ENCODE measurements around the gene CDH13. TPM values are rescaled to one million over a fixed set of nuclear protein-coding genes. Genes with fewer than 3 reads are reported as not detected.
"Not testable (repeated sequence)": the region's sequence is repeated elsewhere in the genome, so short reads cannot be mapped to it uniquely, and the experiment has no call there.

CDH13 gene
- total RNA-seq, 4 donors from 2014 or later: 12.5 to 35.9 (median 22.1) TPM

DNA sequence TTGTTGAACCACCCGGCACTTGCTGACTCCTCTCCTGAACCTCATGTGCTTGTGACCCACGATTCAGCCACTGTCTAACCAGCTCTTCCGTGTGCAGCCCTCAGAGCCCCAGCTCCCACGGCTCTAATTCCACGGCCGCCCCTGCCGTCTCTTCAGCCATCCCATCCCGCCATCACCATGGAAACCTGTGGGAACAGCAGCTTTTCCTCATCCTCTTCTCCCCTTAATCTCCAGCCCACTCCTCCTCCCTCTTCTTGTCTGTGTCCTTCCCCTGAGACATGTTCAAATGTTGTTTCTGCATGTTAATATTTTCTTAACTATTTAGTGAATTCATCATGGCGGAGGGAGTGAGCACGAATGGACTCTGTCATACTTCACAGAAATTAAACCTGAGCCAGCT is 285.2 kb downstream of the CDH13 start:
- ATAC-seq (ENCODE audit: low FRiP score): no peak
- DNase-seq (ENCODE audit: low spot score): no peak
- TF ChIP-seq, protein P1, sequence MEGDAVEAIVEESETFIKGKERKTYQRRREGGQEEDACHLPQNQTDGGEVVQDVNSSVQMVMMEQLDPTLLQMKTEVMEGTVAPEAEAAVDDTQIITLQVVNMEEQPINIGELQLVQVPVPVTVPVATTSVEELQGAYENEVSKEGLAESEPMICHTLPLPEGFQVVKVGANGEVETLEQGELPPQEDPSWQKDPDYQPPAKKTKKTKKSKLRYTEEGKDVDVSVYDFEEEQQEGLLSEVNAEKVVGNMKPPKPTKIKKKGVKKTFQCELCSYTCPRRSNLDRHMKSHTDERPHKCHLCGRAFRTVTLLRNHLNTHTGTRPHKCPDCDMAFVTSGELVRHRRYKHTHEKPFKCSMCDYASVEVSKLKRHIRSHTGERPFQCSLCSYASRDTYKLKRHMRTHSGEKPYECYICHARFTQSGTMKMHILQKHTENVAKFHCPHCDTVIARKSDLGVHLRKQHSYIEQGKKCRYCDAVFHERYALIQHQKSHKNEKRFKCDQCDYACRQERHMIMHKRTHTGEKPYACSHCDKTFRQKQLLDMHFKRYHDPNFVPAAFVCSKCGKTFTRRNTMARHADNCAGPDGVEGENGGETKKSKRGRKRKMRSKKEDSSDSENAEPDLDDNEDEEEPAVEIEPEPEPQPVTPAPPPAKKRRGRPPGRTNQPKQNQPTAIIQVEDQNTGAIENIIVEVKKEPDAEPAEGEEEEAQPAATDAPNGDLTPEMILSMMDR (IDR thresholded peaks at IDR 0.05): no peak

DNA sequence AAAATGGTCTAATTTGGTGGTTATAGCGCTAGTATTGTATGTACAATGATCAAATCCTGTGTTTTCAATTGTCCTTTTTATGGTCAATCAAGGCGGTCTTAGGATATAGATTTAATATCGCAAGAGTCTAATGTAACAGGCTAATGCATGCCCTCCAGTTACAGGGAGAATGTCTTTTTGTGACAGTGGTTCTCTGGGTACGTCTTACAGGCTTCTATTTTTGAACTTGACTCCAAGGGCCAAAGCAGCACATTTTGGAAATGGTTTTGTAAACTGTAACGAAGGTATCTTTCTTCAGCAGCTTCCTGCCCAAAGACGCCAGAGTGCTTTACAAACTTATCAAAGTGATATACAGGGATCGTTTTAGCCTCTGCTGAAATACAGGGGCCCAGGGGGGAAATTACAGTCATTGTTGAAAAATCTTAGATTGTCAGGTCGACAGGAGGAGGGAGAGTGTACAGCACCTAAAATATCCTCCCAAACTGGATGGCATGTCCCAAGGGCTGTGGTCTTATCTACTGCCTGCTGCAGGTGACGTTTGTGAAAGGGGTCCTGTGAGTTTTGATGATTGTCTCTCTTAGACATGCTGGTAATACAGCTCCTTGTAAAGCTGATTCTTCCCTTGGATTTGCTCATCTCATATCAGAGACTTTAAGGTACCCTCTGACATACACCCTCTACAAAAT is 288.5 kb downstream of the CDH13 start:
- TF ChIP-seq, protein P1 (IDR thresholded peaks at IDR 0.05): no peak
- ATAC-seq (ENCODE audit: low FRiP score) (no peak), DNase-seq (ENCODE audit: low spot score) (no peak)

DNA sequence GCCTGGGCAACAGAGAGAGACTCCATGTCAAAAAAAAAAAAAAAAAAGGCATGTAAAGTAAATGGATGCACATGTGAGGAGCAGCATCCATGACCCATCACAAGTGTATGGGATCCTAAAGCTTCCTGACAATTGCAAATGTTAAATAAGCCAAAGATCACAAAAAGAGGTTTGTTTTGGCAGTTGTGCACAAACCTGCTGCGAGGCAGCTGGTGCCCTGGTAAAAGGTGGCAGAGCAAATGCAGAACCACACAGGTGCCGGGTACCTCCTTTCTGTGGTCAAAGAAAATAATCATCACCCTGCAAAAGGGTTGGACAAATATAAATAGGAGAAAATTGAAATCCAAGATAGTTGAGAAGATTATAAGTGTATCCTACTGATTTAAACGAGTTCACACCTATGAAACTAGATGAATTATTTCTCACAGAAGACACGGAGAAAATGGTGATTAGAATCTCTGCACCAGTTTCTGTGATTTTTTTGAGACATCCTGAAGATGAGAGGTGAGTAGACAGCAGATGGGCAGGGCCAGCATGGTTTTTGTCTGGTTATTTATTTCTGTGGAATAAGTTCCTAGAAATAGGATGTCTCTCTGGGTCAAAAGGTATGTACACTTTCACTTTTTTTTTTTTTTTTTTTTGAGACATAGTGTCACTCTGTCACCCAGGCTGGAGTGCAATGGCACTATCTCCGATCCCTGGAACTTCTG is 291.3 kb downstream of the CDH13 start:
- TF ChIP-seq, protein P1 (IDR thresholded peaks at IDR 0.05): no peak
- DNase-seq (ENCODE audit: low spot score) (no peak), ATAC-seq (ENCODE audit: low FRiP score) (no peak)

DNA sequence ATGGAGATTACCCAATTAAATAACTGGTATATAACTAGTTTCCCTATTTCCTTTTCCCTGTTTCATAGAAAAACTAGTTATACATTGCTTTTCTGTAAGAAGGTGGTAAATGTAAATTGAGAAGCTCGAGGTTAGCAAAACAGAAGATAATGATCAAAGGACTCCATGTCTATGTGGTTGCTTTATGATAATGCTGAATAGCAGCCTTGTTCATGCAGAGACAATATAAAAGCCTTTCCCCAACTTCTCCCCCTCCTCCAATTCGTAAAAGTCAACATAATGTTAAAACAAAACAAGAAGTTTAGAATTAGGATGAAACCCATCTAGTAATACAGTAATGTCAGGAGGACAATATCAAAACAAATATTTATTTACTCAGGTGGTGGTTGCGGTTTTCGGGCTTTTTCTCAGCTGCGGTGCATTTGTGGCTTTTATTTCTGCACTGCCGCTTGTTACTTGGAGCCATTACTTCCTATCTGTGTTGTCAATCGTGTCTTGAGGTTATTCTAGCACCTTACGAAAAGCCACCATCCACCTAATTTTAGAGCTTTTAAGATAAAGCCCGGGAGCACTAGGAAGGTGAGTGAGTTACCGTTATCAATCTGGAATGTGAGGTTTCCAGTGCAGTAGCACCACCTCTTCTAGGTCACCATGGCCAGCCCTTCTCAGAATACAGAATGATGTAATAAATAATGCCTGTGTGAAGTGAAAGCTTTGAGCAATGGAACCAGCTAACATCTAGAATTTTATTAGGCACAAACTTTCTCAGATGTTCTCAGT is 297.5 kb downstream of the CDH13 start:
- TF ChIP-seq, protein P1 (IDR thresholded peaks at IDR 0.05): no peak
- ATAC-seq (ENCODE audit: low FRiP score): no peak
- no peak for DNase-seq (ENCODE audit: low spot score)

DNA sequence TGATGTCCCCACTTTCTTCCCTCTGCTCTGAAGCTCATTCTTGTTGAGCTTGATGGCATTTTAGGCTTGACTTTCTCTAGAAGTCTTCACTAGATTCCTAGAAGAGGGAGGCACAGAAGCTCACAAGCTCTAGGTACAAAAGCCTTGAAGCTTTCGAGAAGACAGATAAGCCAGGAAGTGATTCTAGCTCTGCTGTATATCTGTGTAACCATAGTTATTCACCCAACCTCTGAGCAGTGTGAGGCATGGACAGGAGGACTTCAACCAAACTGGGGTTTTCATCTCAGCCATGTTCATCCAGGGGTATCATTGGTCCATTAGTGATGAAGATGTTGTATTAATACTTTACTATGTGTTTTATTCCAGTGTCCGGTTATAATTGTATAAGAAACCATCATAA is 299.7 kb downstream of the CDH13 start:
- TF ChIP-seq, protein P1 (IDR thresholded peaks at IDR 0.05): no peak
- no peak for DNase-seq (ENCODE audit: low spot score)
- no peak for ATAC-seq (ENCODE audit: low FRiP score)

DNA sequence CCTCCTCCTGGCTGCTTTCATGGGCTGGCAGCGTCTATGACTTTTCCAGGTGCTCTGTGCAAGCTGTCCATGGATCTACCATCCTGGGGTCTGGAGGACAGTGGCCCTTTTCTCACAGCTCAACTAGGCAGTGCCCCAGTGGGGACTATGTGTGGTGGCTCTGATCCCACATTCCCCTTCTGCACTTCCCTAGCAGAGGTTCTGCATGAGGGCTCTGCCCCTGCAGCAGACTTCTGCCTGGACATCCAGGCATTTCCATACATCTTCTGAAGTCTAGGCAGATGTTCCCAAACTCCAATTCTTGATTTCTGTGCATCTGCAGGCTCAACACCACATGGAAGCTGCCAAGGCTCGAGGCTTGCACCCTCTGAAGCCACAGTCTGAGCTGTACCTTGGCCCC is 307.2 kb downstream of the CDH13 start:
- not testable (repeated sequence) for DNase-seq (ENCODE audit: low spot score); ATAC-seq (ENCODE audit: low FRiP score)

DNA sequence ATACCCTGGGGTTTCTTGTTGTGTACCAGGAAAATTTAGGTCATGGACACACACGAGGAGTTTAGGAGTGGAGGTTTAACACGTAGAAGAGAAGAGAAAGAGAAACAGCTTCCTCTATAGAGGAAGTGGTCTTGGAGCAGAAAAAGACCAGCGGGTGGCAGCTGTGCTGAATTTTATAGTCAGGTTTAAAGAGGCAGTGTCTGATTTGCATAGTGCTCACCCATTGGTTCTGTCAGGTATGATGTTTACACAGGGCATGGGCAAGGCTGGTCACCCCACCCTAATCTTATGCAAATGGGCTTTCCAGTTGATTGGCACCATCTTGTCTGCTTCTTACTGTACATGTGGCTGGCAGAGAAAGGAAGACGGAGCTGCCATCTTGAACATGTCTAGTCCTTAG is 309.0 kb downstream of the CDH13 start:
- ATAC-seq (ENCODE audit: low FRiP score) (no peak), DNase-seq (ENCODE audit: low spot score) (no peak)
- TF ChIP-seq, protein P1 (IDR thresholded peaks at IDR 0.05): no peak
